Measurements from ENCODE around the gene SLC6A20. TPM values are rescaled to one million over a fixed set of nuclear protein-coding genes. Genes with fewer than 3 reads are reported as not detected.

The SLC6A20 gene
- total RNA-seq, 1 experiment from 2014 or later = not detected

DNA sequence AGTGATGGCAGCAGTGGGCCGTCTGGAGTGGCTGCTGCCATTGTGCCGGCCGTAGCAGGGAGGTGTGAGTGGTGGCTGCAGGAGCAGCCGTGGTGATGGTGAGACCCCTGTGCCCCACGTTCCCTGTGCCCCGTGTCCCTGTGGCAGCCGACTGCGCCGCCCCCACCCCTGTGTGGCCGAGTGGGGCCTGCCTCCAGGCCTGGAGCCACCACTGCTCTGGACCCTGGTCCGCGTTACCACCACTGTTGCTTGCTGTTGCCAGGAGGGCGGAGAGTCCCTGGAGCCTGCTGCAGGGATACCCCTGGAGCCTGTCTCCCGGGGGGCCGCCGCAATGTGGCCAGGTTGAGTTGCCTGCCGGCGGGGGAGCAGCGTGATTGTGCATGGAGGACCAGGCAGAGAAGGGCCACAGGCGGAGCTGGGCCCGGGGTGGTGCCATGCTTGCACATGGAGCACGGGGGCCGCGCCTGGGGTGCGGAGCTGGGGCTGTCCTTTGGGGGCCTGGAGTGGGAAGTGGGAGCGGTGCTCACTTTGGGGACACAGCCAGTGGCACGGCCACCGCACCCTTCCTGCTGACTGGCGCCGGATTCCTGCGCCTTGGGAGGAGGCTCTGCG is 50.1 kb downstream of the SLC6A20 start:
- intact Hi-C loops (cut with micrococcal nuclease) = no loop called here
- POLR2A ChIA-PET = no interaction called here
- Mint-ChIP-seq H3K4me3 (ENCODE audit: unreplicated experiment) (no peak overlapping the region), H3K9me3 (ENCODE audit: unreplicated experiment) (no peaks in the 10 kb centered on the region), H3K27ac (ENCODE audit: low read depth, unreplicated experiment) (no peak overlapping the region), H3K4me1 (ENCODE audit: insufficient read depth, unreplicated experiment) (no peaks in the 10 kb centered on the region), H3K27me3 (ENCODE audit: insufficient read depth, unreplicated experiment) (no peaks in the 10 kb centered on the region), H3K36me3 (ENCODE audit: insufficient read depth, unreplicated experiment) (peaks cover 35% of the 10 kb centered on the region)
- CTCF ChIA-PET = interaction anchor here (1.9 kb wide), 1 partner anchor 87 kb away, joined by 8 read pairs; no protein-coding TSS in a partner anchor
- TF ChIP-seq, protein P1, sequence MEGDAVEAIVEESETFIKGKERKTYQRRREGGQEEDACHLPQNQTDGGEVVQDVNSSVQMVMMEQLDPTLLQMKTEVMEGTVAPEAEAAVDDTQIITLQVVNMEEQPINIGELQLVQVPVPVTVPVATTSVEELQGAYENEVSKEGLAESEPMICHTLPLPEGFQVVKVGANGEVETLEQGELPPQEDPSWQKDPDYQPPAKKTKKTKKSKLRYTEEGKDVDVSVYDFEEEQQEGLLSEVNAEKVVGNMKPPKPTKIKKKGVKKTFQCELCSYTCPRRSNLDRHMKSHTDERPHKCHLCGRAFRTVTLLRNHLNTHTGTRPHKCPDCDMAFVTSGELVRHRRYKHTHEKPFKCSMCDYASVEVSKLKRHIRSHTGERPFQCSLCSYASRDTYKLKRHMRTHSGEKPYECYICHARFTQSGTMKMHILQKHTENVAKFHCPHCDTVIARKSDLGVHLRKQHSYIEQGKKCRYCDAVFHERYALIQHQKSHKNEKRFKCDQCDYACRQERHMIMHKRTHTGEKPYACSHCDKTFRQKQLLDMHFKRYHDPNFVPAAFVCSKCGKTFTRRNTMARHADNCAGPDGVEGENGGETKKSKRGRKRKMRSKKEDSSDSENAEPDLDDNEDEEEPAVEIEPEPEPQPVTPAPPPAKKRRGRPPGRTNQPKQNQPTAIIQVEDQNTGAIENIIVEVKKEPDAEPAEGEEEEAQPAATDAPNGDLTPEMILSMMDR (IDR thresholded peaks at IDR 0.05; ENCODE audit: unreplicated experiment) = no peak
- no TSS peak for BruUV-seq (replicated peaks)
- no peak for DNase-seq (ENCODE audit: unreplicated experiment)

DNA sequence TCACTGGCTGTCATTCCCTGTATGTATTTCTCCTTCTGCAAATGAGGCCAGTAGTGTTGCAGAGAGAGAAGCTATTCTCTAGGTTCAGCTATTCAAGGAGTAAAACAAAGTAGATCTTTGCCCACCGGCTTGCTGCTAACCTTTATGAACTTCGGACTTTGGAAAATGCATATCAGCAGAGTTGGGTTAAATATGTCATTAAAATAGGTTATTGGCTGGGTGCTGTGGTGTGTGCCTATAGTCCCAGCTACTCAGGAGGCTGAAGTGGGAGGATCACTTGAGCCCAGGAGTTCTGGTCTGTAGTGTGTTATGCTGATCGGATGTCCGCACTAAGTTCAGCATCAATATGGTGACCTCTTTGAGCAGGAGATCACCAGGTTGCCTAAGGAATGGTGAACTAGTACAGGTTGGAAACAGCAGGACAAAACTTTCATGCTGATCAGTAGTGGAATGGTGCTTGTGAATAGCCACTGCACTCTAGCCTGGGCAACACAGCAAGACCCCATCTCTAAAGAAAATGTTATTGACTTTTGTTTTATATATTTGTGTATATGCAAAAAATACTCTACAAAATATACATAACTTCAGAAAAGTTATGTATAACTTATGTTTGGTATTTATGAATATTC is 53.8 kb downstream of the SLC6A20 start:
- Mint-ChIP-seq H3K4me3 (ENCODE audit: unreplicated experiment) (no peak overlapping the region), H3K27ac (ENCODE audit: low read depth, unreplicated experiment) (no peak overlapping the region), H3K36me3 (ENCODE audit: insufficient read depth, unreplicated experiment) (peaks cover 60% of the 10 kb centered on the region), H3K4me1 (ENCODE audit: insufficient read depth, unreplicated experiment) (no peaks in the 10 kb centered on the region), H3K9me3 (ENCODE audit: unreplicated experiment) (no peaks in the 10 kb centered on the region), H3K27me3 (ENCODE audit: insufficient read depth, unreplicated experiment) (no peaks in the 10 kb centered on the region)
- no peak for DNase-seq (ENCODE audit: unreplicated experiment)
- BruUV-seq (replicated peaks) = no TSS peak
- POLR2A ChIA-PET = interaction anchor here (1.9 kb wide), 1 partner anchor 11 kb away, joined by 4 read pairs; no protein-coding TSS in a partner anchor
- TF ChIP-seq, protein P1 (IDR thresholded peaks at IDR 0.05; ENCODE audit: unreplicated experiment) = no peak
- CTCF ChIA-PET = no interaction called here
- intact Hi-C loops (cut with micrococcal nuclease) = no loop called here

DNA sequence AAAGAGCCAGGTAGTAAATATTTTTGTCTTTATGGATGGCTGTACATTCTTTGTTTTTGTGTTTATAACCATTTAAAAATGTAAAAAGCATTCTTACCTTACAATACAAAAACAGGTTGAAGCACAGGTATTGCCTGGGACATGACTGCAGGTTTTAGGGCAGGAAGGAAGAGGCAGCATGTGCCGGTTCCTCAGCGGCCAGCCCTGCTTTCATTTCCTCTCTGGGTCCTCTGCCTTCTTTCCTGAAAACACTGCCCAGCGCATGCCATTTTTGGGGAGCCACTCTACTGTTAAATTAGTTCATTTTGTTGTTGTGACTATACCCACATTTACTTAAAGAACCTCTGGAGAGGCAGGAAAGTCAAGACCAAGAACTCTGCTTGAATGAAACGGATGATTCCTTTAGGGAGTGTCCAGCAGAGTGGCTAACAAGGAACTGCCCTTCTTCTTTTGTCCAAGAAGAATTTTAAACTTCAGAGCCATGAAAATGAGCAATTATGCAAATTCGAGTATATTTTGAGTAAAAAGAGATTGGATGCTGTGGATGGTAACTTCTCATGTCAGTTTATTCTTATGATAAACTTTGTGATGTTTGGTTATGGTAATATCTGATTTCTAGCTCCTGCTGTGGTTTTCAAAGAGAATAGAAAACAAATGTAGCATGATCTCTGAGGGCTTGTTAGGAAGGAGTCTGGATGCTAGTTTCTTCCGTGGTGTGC is 54.4 kb downstream of the SLC6A20 start:
- Mint-ChIP-seq H3K4me3 (ENCODE audit: unreplicated experiment) (no peak overlapping the region), H3K4me1 (ENCODE audit: insufficient read depth, unreplicated experiment) (no peaks in the 10 kb centered on the region), H3K27ac (ENCODE audit: low read depth, unreplicated experiment) (no peak overlapping the region), H3K36me3 (ENCODE audit: insufficient read depth, unreplicated experiment) (peaks cover 63% of the 10 kb centered on the region), H3K9me3 (ENCODE audit: unreplicated experiment) (no peaks in the 10 kb centered on the region), H3K27me3 (ENCODE audit: insufficient read depth, unreplicated experiment) (no peaks in the 10 kb centered on the region)
- ChIA-PET POLR2A (no interaction called here), CTCF (no interaction called here)
- TF ChIP-seq, protein P1 (IDR thresholded peaks at IDR 0.05; ENCODE audit: unreplicated experiment) = no peak
- intact Hi-C loops (cut with micrococcal nuclease) = no loop called here
- no TSS peak for BruUV-seq (replicated peaks)
- no peak for DNase-seq (ENCODE audit: unreplicated experiment)

DNA sequence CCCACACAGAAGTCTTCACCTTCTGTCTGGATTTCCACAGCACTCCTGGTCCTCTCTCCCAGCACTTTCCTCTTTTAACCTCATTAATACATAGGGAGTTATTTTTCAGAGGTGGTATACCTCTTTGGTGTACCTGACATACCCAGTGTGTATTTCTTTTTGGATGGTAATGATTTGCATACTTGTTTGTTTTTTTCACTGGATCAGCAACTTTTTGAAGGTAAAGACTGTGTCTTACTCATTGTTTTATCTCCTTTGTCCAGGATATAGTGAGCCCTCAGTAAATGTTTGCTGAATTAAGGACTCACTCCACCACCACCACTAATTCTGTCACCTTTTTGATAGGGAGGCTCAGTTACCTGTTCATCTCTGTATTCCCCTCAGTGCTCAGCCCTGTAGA is 55.1 kb downstream of the SLC6A20 start:
- Mint-ChIP-seq H3K36me3 (ENCODE audit: insufficient read depth, unreplicated experiment) (peaks cover 66% of the 10 kb centered on the region), H3K4me1 (ENCODE audit: insufficient read depth, unreplicated experiment) (no peaks in the 10 kb centered on the region), H3K9me3 (ENCODE audit: unreplicated experiment) (no peaks in the 10 kb centered on the region), H3K27ac (ENCODE audit: low read depth, unreplicated experiment) (no peak overlapping the region), H3K27me3 (ENCODE audit: insufficient read depth, unreplicated experiment) (no peaks in the 10 kb centered on the region), H3K4me3 (ENCODE audit: unreplicated experiment) (no peak overlapping the region)
- POLR2A ChIA-PET = no interaction called here
- TF ChIP-seq, protein P1 (IDR thresholded peaks at IDR 0.05; ENCODE audit: unreplicated experiment) = no peak
- intact Hi-C loops (cut with micrococcal nuclease) = no loop called here
- BruUV-seq (replicated peaks) = no TSS peak
- DNase-seq (ENCODE audit: unreplicated experiment) = no peak
- CTCF ChIA-PET = no interaction called here

All from MCF 10A (cell line).